Memory B cell (primary cell): ENCODE results near the gene CDKN1C.
"Not testable (repeated sequence)": the region's sequence is repeated elsewhere in the genome, so short reads cannot be mapped to it uniquely, and the experiment has no call there.

ENCODE experiments used
- ATAC-seq: fragments of 150-1000 bp; cut with Tn5 transposase; 2 replicates; pipeline ENCODE4 v1.10.0; 2021; ENCODE audit warnings: low read depth, mild to moderate bottlenecking, moderate library complexity
- DNase-seq, 2 donors: peaks; one replicate each; pipeline ENCODE4 v3.0.0; 2022; ENCODE audit warnings: low spot score in 2 of 2
- H3K27ac Mint-ChIP-seq: one replicate; pipeline ENCODE4 v1.8.0; 2022; ENCODE audit warnings: mild to moderate bottlenecking, moderate library complexity, mixed read lengths
- H3K27me3 Mint-ChIP-seq: one replicate; pipeline ENCODE4 v1.8.0; 2022; ENCODE audit warnings: mixed read lengths
- H3K36me3 Mint-ChIP-seq: one replicate; pipeline ENCODE4 v1.8.0; 2022; ENCODE audit warnings: mild to moderate bottlenecking, mixed read lengths
- H3K4me1 Mint-ChIP-seq: one replicate; pipeline ENCODE4 v1.8.0; 2022; ENCODE audit warnings: mixed read lengths
- H3K4me3 Mint-ChIP-seq: one replicate; pipeline ENCODE4 v1.8.0; 2022; ENCODE audit warnings: mild to moderate bottlenecking, moderate library complexity, mixed read lengths
- H3K9me3 Mint-ChIP-seq: one replicate; pipeline ENCODE4 v1.8.0; 2022; ENCODE audit warnings: mixed read lengths

The CDKN1C gene

GRCh38 chr11:2908130-2908529 lies 22.6 kb upstream of the CDKN1C start:
- Mint-ChIP-seq H3K4me3 (no peak overlapping the region), H3K9me3 (peaks cover 12% of the 10 kb centered on the region), H3K27ac (no peak overlapping the region), H3K36me3 (peaks cover 17% of the 10 kb centered on the region), H3K27me3 (peaks cover 31% of the 10 kb centered on the region), H3K4me1 (peaks cover 6% of the 10 kb centered on the region)
- DNase-seq: no peak
- no peak for ATAC-seq

GRCh38 chr11:2905299-2905698 lies 19.7 kb upstream of the CDKN1C start:
- not testable (repeated sequence) for DNase-seq, ATAC-seq, H3K4me3 Mint-ChIP-seq

GRCh38 chr11:2904153-2905052 lies 18.8 kb upstream of the CDKN1C start:
- peaks cover 12% of the 10 kb centered on the region for H3K9me3 Mint-ChIP-seq
- H3K4me3 Mint-ChIP-seq: no peak overlapping the region
- no peak overlapping the region for H3K27ac Mint-ChIP-seq
- DNase-seq (no peak), ATAC-seq (no peak)
- H3K36me3 Mint-ChIP-seq: peaks cover 17% of the 10 kb centered on the region
- H3K27me3 Mint-ChIP-seq: peaks cover 20% of the 10 kb centered on the region
- peaks cover 10% of the 10 kb centered on the region for H3K4me1 Mint-ChIP-seq

More at GRCh38 chr11:2905299-2905698, 19.7 kb upstream of the CDKN1C start:
- peaks cover 23% of the 10 kb centered on the region for H3K27me3 Mint-ChIP-seq
- H3K9me3 Mint-ChIP-seq: peaks cover 12% of the 10 kb centered on the region
- H3K36me3 Mint-ChIP-seq: peaks cover 17% of the 10 kb centered on the region
- not testable (repeated sequence) for H3K4me1 Mint-ChIP-seq, H3K27ac Mint-ChIP-seq

- peaks cover 14% of the 10 kb centered on the region for H3K4me1 Mint-ChIP-seq
- peaks cover 20% of the 10 kb centered on the region for H3K27me3 Mint-ChIP-seq
- H3K4me3 Mint-ChIP-seq: peak overlapping the region; percentile 67
- DNase-seq (no peak), ATAC-seq (no peak)
- no peak overlapping the region for H3K27ac Mint-ChIP-seq
- H3K9me3 Mint-ChIP-seq: peaks cover 12% of the 10 kb centered on the region
- peaks cover 17% of the 10 kb centered on the region for H3K36me3 Mint-ChIP-seq
These were observed 18.1 kb upstream of the CDKN1C start for GRCh38 chr11:2903672-2904011.

GRCh38 chr11:2902784-2903671 lies 17.5 kb upstream of the CDKN1C start:
- DNase-seq (no peak), ATAC-seq (no peak)
- Mint-ChIP-seq H3K27ac (no peak overlapping the region), H3K9me3 (peaks cover 12% of the 10 kb centered on the region), H3K27me3 (peaks cover 20% of the 10 kb centered on the region), H3K4me3 (peak overlapping the region; percentile 76), H3K4me1 (peaks cover 16% of the 10 kb centered on the region), H3K36me3 (peaks cover 17% of the 10 kb centered on the region)

GRCh38 chr11:2901854-2902783 lies 16.5 kb upstream of the CDKN1C start:
- peak overlapping the region; percentile 76 for H3K4me3 Mint-ChIP-seq
- peaks cover 17% of the 10 kb centered on the region for H3K27me3 Mint-ChIP-seq
- H3K27ac Mint-ChIP-seq: no peak overlapping the region
- peaks cover 14% of the 10 kb centered on the region for H3K36me3 Mint-ChIP-seq
- H3K4me1 Mint-ChIP-seq: peaks cover 16% of the 10 kb centered on the region
- ATAC-seq: peak; percentile 85
- DNase-seq: peak; percentile 63 to 70
- peaks cover 10% of the 10 kb centered on the region for H3K9me3 Mint-ChIP-seq

- DNase-seq (no peak), ATAC-seq (no peak)
- Mint-ChIP-seq H3K36me3 (peaks cover 12% of the 10 kb centered on the region), H3K27ac (no peak overlapping the region), H3K4me1 (peaks cover 16% of the 10 kb centered on the region), H3K4me3 (peak overlapping the region; percentile 76), H3K27me3 (peaks cover 14% of the 10 kb centered on the region), H3K9me3 (peaks cover 8% of the 10 kb centered on the region)
These were observed 15.7 kb upstream of the CDKN1C start for GRCh38 chr11:2901196-2901796.

GRCh38 chr11:2899080-2899783 lies 13.7 kb upstream of the CDKN1C start:
- Mint-ChIP-seq H3K27ac (peak overlapping the region; percentile 41), H3K9me3 (no peaks in the 10 kb centered on the region), H3K27me3 (peaks cover 1% of the 10 kb centered on the region), H3K4me3 (no peak overlapping the region), H3K4me1 (peaks cover 12% of the 10 kb centered on the region), H3K36me3 (no peaks in the 10 kb centered on the region)
- ATAC-seq (no peak), DNase-seq (no peak)

GRCh38 chr11:2898366-2899079 lies 12.9 kb upstream of the CDKN1C start:
- DNase-seq (no peak), ATAC-seq (peak; percentile 20)
- H3K36me3 Mint-ChIP-seq: no peaks in the 10 kb centered on the region
- H3K4me3 Mint-ChIP-seq: no peak overlapping the region
- peaks cover 10% of the 10 kb centered on the region for H3K4me1 Mint-ChIP-seq
- H3K27me3 Mint-ChIP-seq: no peaks in the 10 kb centered on the region
- H3K9me3 Mint-ChIP-seq: no peaks in the 10 kb centered on the region
- no peak overlapping the region for H3K27ac Mint-ChIP-seq

GRCh38 chr11:2897048-2897447 lies 11.5 kb upstream of the CDKN1C start:
- no peak for DNase-seq
- Mint-ChIP-seq H3K9me3 (no peaks in the 10 kb centered on the region), H3K4me1 (peaks cover 15% of the 10 kb centered on the region), H3K27me3 (no peaks in the 10 kb centered on the region), H3K4me3 (no peak overlapping the region), H3K36me3 (no peaks in the 10 kb centered on the region), H3K27ac (no peak overlapping the region)
- ATAC-seq: no peak

- H3K4me1 Mint-ChIP-seq: peaks cover 17% of the 10 kb centered on the region
- H3K4me3 Mint-ChIP-seq: no peak overlapping the region
- ATAC-seq (no peak), DNase-seq (no peak)
- H3K27me3 Mint-ChIP-seq: no peaks in the 10 kb centered on the region
- no peaks in the 10 kb centered on the region for H3K9me3 Mint-ChIP-seq
- no peak overlapping the region for H3K27ac Mint-ChIP-seq
- no peaks in the 10 kb centered on the region for H3K36me3 Mint-ChIP-seq
These were observed 10.5 kb upstream of the CDKN1C start for GRCh38 chr11:2896047-2896446.

- no peaks in the 10 kb centered on the region for H3K9me3 Mint-ChIP-seq
- H3K27ac Mint-ChIP-seq: no peak overlapping the region
- H3K36me3 Mint-ChIP-seq: no peaks in the 10 kb centered on the region
- no peak for ATAC-seq
- no peak overlapping the region for H3K4me3 Mint-ChIP-seq
- no peaks in the 10 kb centered on the region for H3K27me3 Mint-ChIP-seq
- no peak for DNase-seq
- peaks cover 9% of the 10 kb centered on the region for H3K4me1 Mint-ChIP-seq
These were observed 8.4 kb upstream of the CDKN1C start for GRCh38 chr11:2893935-2894334.
